Measurements from ENCODE around the gene LAMB4.
"Not testable (repeated sequence)": the region's sequence is repeated elsewhere in the genome, so short reads cannot be mapped to it uniquely, and the experiment has no call there.

The LAMB4 gene

DNA sequence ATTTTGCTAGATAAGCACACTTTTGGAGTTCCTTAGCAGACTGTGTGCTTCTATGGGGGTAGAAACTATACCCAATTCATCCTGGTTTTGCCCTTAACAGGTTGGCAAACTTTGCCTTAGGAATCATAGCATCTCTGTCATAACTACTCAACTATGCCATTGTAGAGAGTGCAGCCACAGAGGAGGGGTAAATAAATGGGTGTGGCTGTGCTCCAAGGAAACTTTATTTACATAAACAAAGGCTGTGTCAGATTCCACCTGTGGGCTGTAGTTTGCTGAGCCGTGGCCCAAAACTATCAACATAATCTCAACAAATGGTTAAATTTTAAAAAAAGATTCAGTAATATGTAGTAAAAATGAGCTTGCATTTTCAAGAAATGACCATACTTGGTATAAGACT, 75.6 kb downstream of the LAMB4 start:
- no peak for DNase-seq (ENCODE audit: low read depth, low spot score)
- H3K27ac ChIP-seq, result no peak overlapping the region

DNA sequence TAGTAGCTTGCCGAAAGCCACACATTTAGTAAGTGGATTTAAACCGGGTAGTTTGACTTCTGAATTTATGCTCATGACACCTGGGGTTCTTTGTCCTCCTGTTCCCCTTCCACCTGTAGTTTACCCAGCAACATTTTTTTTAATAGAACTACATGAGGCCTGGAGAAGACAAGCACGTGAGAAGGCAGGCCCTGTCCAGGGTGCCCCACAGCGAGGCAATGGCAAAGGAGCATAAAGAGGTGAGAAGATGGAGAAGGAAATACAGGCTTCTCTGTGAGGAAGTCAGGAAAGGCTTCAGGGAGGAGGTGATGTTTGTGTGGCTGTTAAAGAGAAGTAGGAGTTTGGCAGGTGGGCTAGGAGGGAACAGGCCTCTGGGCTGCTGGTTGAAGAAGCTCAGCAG, 76.9 kb downstream of the LAMB4 start:
- no peak for DNase-seq (ENCODE audit: low read depth, low spot score)
- no peak overlapping the region for H3K27ac ChIP-seq

DNA sequence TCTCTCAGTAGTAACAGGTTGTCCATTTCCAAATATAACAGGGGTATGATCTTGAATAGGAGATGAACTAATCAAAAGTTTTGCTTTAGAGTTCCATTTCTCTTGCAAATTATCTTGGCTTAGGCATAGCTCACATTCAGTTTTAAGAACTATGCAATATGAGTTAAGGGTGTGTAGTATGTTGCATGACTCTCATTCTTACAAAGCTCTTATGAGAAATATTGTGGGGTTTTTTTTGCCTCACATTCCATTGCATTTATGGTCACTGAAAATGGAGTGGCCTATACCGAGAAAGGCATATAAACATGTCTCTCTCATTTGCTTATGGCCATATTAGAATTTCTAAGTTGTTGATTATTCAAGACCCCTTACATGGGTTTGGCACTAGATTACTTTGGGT, 78.7 kb downstream of the LAMB4 start:
- H3K27ac ChIP-seq, result no peak overlapping the region
- no peak for DNase-seq (ENCODE audit: low read depth, low spot score)

DNA sequence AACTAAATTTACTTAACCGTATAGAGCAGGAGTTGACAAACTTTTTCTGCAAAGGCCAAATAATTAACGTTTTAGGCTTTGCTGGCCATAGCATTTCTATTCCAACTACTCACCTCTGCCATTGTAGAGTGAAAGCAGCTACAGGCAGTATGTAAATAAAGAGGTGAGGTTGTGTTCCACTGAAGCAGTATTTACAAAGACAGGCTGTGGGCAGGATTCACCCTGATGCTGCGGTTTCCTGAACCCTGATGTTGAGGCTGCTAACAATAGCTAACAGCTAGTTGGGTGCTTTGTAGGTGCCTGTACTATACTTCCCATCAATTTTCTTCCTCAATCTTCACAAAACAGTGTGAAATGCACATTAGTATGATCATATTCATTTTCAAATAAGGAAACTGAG, 80.2 kb downstream of the LAMB4 start:
- DNase-seq (ENCODE audit: low read depth, low spot score), result no peak

DNA sequence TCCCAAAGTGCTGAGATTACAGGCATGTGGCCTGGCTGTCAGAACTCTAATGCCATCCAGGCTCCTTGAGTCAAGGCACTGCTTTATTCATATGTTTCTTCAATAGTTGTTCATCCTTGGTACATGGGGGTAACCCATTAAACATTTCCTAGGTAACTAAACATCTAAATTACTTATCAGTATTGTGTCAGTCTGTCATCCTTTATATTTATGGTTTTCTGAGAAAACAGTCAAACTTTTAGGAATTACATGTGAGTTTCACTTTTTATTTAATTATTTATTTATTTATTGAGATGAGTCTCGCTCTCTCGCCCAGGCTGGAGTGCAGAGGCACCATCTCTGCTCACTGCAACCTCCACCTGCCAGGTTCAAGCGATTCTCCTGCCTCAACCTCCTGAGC, 81.7 kb downstream of the LAMB4 start:
- DNase-seq (ENCODE audit: low read depth, low spot score), result no peak
- H3K27ac ChIP-seq, result no peak overlapping the region

More for the DNA sequence above, 80.2 kb downstream of the LAMB4 start:
- H3K27ac ChIP-seq, result no peak overlapping the region

DNA sequence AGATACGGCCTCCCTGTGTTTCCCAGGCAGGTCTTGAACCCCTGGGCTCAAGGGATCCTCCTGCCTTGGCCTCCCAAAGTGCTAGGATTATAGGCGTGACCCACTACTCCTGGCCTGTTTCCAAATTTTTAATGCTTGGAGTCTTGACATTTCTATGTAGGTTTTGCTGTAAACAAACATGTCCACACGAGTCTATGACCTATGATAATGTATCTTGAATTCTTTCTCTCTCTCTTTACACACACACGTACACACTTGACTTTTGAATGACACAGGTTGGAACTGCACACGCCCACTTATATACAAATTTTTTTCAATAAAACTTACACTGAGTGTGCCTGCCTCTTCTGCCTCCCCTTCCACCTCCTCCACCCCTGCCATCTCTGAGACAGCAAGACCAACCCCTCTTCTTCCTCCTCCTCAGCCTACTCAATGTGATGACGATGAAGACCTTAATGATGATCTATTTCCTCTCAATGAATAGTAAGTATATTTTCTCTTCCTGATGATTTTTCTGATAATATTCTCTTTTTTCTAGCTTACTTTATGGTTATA, 83.1 kb downstream of the LAMB4 start:
- DNase-seq (ENCODE audit: low read depth, low spot score), result peak; percentile 48
- no peak overlapping the region for H3K27ac ChIP-seq

DNA sequence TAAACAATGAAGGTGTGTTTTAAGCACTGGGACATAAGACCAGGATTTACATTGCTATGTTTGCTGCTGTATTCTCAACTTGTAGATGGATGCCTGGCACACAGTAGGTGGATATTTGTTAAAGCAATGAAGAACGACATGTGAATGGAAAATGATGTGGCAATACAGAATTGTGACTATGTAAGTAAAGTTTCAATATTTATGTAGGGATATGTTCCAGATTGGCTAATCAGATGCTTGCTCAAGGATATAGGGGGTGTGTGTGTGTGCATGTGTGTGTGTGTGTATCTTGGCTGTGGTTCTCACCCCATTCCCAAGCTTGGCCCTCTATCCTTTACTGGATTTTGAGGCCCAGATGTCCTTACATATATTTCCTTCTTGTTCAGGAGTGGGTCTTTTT, 84.5 kb downstream of the LAMB4 start:
- no peak for DNase-seq (ENCODE audit: low read depth, low spot score)
- H3K27ac ChIP-seq, result no peak overlapping the region

DNA sequence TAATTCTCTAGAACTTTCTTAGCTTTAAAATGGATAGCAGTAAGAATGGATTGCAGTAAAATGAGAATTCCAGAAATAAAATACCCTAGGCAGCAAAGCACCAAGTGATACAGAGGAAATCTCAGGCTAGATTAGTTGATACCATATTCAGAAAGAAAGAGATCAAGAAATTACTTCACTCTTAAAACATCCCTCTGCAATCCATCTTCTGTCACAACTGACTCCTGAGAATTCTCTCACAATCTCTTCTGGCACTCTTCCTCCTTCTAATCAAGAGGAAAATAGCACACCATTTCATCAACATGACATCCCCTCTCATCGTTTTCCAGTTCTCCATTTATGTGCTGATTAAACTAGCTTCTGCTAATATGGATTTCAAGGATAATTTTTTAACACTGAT, 85.0 kb downstream of the LAMB4 start:
- no peak for DNase-seq (ENCODE audit: low read depth, low spot score)
- no peak overlapping the region for H3K27ac ChIP-seq

DNA sequence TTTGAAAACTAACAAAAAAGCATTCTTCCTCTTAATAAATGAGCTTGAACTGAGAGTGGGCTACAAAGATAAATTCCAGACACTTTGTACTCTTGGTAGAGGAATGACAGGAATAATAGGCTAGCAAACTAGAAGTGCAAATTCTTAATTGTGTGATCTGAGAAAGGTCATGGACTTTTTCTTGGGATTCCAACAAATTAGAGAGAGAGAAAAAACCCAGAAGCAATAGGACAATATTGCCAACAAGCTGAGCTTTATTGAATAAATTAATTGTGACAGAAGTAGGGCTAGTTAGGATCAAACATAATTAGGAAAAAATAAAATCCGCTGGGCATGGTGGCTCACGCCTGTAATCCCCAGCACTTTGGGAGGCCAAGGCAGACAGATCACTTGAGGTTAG, 85.8 kb downstream of the LAMB4 start:
- no peak overlapping the region for H3K27ac ChIP-seq
- DNase-seq (ENCODE audit: low read depth, low spot score), result no peak

DNA sequence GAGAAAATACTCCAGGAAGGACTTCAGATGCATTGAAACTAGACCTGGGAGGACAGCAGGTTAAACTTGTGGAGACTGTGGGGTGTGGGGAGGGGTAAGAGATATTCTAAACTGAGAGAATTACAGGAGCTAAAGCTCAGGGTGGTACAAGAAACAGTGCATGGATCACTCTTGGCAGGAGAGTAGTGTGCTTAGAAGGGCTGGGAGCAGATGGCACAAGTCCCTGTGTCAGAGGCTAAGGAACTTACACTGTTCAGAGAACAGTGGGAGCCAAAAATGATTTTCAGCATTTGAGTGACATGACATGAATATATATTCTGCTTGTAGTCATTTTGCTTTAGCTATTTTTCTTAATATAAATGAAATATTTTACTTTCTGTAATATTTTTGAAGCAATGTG, 91.2 kb downstream of the LAMB4 start:
- no peak for DNase-seq (ENCODE audit: low read depth, low spot score)
- no peak overlapping the region for H3K27ac ChIP-seq

DNA sequence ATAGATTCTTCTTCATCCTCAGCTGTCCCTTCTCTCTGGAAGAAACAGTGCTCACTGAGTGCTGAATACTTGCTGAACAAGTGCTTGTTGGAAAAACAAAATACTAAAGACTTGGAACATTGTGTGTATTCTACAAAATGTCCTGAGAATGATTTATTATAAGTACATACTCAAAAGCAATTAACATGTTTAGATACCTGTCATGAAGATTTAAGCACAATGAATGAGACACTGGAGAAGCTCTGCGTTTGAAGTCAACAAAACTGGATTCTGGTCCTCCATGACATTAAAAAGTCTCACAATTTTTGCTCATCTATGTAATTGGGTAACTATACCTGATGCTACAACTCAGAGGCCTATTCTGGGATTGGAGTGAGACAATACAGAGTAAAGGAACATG, 92.4 kb downstream of the LAMB4 start:
- no peak for DNase-seq (ENCODE audit: low read depth, low spot score)
- no peak overlapping the region for H3K27ac ChIP-seq

DNA sequence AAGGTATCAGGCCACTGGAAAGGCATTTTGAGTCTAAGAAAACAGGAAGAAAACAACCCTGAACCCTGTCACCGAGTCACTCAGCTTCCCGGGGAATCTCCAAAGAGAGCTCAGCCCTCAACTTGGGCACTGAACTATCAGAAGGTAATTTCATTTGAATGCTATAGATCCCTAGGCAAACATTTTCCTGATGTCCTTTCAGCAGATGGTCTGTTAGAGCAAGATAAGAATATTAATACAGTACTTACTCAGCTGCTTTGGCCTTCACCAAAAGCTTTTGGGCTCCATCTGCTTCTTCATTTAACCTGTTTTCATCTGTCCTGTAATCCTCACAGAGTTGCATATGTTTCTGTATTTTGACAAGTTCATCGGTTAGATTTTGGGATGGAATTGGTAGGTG, 93.0 kb downstream of the LAMB4 start:
- no peak for DNase-seq (ENCODE audit: low read depth, low spot score)
- H3K27ac ChIP-seq, result no peak overlapping the region

DNA sequence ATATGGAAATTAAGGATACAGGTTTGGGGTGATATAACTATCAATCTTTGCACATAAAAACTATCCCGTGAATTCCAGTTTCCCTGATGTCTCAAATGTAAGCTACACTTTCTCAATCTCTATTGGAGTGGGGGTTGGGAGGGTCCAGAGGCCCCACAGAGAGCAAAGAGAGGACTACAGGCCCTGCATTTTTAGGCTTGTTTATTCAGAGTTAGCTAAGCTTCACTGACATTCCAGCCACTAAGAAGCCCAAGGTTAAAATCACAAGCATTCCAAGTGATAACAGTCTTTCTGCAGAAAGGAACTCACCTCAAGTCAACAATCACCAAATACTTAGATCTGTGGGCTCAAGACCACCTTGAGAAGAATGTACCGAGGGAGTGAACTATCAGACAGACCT, 95.6 kb downstream of the LAMB4 start:
- H3K27ac ChIP-seq, result no peak overlapping the region
- no peak for DNase-seq (ENCODE audit: low read depth, low spot score)

DNA sequence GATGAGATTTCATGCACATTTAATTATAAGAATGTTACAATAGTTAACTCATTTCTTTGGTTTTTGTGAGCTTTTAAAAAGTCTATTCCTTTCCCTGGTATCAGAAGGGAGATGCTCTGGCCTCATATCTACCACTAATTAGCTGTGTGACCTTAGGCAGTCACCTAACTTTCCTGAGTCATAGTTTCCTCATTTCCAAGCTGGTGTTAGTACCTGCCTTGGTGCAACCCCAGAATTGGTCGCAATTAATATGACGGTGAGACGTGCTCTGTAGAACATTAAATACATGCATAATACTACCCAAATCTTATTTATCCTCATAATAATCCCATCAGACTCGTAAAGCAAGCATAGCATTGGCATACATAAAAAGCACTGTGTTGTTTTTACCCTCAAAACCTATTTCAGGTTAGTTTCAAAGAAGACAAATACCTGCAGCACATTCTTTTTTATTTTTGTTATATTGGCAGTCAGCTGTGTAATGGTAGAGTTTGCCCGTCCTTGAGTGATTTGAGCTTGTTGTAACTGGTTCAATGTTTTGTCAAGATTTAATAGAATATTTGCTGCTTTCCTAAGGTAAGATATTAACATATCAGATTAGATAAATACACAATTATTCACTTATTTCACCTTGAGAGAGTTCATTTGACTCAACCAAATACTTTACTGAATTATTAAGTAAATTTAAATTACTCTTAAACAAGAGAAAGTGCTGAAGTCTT, 96.2 kb downstream of the LAMB4 start:
- DNase-seq (ENCODE audit: low read depth, low spot score), result no peak
- no peak overlapping the region for H3K27ac ChIP-seq

DNA sequence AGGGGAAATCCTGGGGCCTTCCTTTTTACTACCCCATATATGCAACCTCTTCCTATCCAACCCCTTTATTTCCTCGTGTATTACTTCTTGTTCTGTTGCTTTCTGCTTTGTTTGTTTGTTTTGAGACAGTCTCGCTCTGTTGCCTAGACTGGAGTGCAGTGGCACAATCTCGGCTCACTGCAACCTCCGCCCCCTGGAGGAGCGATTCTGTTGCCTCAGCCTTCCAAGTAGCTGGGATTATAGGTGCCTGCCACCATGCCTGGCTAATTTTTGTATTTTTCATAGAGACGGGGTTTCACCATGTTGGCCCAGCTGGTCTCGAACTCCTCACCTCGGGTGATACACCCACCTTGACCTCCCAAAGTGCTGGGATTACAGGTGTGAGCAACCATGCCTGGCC, 96.9 kb downstream of the LAMB4 start:
- not testable (repeated sequence) for H3K27ac ChIP-seq; DNase-seq (ENCODE audit: low read depth, low spot score)

DNA sequence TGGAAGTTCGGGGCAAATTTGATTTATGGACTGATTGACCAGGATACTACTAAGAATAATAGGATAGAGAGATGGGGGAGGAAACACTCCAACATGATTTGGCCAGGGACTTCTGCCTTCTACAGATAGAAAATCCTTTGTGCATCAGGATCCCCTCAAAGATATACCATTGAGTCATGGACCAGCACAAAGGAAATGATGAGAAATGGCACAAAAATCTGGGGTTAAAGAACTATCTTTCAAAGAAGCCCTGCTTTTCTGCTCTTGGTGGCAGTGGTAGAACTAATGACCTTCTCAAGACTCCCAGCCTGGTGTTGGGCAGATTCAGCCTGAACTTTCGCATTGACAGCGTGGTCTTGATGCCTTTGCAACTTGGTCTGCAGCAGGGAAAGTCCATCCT, 99.6 kb downstream of the LAMB4 start:
- DNase-seq (ENCODE audit: low read depth, low spot score), result no peak
- H3K27ac ChIP-seq, result no peak overlapping the region

DNA sequence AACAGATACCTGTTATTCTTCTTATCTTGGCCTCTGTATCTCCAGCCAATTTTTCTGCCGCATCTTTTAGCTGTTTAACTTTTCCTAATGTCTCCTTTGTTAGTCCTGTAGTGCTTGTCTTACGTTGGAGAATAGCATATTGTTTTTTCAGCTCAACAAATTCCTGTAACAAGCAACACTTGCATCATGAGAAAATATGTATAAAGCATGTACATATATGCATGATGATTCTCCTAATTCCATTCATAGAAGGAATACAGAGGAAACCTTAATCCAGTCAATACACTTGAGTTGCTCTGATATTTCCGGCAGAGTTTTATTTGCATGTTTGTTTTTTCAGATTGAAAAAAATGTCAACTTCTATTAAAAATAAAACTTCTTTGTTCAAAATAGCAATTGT, 101.1 kb downstream of the LAMB4 start:
- H3K27ac ChIP-seq, result no peak overlapping the region
- DNase-seq (ENCODE audit: low read depth, low spot score), result no peak

DNA sequence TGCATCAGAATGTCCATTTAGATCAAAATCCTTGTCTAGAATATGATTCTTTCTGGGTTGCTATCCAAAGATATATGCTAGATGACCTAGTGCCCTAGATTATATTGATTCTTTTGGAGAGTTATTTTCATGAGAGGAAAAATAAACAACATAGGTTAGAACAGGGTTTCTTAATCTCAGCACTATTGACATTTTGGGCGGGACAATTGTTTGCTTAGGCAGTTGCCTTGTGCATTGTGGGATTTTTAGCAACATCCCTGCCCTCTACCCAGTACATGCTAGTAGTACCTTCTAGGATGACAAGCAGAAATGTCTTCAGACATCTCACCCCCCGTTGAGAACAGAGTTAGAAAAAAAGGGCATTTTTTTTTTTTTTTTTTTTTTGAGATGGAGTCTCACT, 102.0 kb downstream of the LAMB4 start:
- no peak for DNase-seq (ENCODE audit: low read depth, low spot score)
- no peak overlapping the region for H3K27ac ChIP-seq

DNA sequence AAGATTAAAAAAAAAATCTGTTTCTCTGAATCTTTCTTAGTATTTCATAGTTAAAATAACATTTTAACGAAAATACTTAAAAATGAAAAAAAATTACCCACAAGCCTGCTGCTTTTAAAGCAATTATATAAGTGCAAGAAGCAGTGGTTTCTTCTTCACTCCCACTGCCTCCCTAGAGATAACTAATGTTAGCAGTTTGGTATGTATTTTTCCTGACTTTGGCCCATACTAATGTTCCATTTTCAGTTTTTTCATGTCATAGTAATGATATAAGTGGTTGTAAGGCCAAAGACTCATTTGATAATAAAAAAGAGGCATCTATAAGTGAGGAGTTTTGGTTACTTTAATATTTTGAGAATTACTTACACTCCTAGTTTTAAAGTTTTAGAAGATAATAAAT, 102.9 kb downstream of the LAMB4 start:
- no peak for DNase-seq (ENCODE audit: low read depth, low spot score)
- H3K27ac ChIP-seq, result no peak overlapping the region

DNA sequence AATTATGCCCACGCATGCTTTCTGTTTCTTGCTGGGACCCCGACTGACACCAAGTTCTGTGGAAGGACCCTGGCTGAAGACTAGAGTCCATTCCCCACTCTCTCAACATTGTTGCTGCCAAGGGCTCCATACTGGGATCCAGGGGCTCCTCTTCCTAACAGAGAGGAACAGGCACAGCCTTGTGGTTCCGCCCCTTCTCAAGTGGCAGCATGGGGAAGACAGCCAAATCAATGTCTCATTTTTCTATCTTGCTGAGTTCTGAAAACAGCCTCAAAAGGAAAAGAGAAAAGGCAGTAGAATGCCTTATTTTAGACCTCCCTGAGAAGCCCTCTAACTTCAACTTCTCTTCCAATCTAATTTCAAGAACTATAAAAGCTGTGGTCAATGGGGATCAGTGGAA, 103.5 kb downstream of the LAMB4 start:
- H3K27ac ChIP-seq, result no peak overlapping the region
- DNase-seq (ENCODE audit: low read depth, low spot score), result no peak

DNA sequence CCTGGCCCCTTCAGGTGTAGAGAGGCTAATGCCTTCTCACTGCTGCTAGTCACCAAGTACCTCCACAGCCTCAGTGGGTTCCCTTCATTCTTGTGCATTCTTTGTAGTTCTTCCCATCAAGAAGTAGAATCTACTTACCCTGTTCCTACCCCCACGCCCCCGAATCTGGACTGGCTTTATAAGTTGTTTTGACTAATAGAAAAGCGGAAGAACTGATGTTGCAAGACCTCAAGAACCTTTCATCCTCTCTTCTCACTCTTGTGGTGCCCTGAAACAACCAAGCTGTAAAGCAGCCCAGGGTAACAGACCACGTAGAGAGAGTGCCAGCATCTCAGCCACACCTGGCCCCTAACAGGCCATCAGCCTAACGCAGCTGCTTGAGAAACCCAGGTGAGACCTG, 104.0 kb downstream of the LAMB4 start:
- DNase-seq (ENCODE audit: low read depth, low spot score), result no peak

DNA sequence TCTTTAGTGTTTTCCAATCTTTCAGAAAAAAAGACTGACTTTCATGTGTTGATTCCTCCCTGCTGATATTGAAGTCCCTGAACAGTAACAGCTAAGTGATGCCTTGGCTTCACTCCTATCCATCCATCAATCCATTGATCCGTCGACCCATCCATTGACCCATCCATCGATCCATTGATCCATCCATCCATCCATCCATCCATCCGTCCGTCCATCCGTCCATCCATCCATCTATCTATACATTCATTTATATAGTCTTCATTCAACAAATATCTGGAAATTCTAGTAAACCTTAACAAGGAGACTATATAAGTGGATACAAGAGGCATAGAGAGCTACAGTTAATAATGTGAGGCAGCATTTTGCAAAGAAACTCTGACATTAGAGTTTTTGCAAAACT, 105.6 kb downstream of the LAMB4 start:
- no peak for DNase-seq (ENCODE audit: low read depth, low spot score)
- no peak overlapping the region for H3K27ac ChIP-seq

More for the DNA sequence above, 104.0 kb downstream of the LAMB4 start:
- no peak overlapping the region for H3K27ac ChIP-seq

All from epithelial cell of prostate (primary cell).